ENCODE data around the gene DHRS2. TPM values are rescaled to one million over a fixed set of nuclear protein-coding genes. Genes with fewer than 3 reads are reported as not detected.
A peak's percentile ranks its signal among the peaks of the same experiment; 100 is the strongest.
"Not testable (repeated sequence)": the region's sequence is repeated elsewhere in the genome, so short reads cannot be mapped to it uniquely, and the experiment has no call there.

The DHRS2 gene
- total RNA-seq, 1 experiment from 2014 or later, result 5,417 TPM

GRCh38 chr14:23632461-23633159 is 3.6 kb upstream of the DHRS2 start:
- DNase-seq (ENCODE audit: low read depth), result no peak

- peak; percentile 9 for DNase-seq (ENCODE audit: low read depth)
These were observed 2.9 kb upstream of the DHRS2 start for GRCh38 chr14:23633160-23633701.

GRCh38 chr14:23634698-23635412 is 1.3 kb upstream of the DHRS2 start:
- DNase-seq (ENCODE audit: low read depth), result peak; percentile 64

- DNase-seq (ENCODE audit: low read depth), result not testable (repeated sequence)
These were observed 1.1 kb downstream of the DHRS2 start for GRCh38 chr14:23637312-23637654.

GRCh38 chr14:23637655-23638413 is 1.7 kb downstream of the DHRS2 start:
- DNase-seq (ENCODE audit: low read depth), result peak; percentile 79

- no peak for DNase-seq (ENCODE audit: low read depth)
These were observed 2.4 kb downstream of the DHRS2 start for GRCh38 chr14:23638414-23639047.

GRCh38 chr14:23639048-23639890 is 3.1 kb downstream of the DHRS2 start:
- DNase-seq (ENCODE audit: low read depth), result peak; percentile 89

DNA sequence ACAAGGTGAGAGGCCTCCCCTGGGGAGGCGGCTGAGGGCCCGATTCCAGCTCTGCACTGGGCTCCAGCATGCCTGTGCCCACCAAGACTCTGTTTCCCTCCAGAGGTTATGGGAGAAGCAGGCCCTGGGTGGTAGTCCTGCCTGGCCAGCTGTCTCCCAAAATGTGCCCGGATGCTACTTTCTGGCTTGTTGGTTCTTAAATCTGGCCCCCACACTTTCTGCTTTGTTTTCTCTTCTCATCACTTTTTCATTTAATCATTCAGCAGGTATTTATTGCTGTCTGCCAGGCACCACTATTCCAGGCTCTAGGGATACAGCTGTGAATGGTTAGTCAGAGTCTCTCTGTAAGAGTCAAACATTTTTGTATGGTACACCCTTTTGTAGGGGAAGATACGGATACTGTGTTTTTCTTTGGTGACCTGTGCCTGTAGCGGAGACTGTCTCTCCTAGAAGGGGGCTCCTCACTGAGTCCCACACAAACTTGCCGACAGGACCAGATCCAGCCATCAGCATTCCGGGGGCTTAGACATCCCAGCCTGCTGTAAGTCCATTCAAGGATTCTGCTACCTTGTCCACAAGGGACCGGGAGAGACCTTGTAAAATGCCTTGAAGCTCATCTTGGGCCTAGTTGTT is 3.8 kb downstream of the DHRS2 start:
- DNase-seq (ENCODE audit: low read depth), result no peak

DNA sequence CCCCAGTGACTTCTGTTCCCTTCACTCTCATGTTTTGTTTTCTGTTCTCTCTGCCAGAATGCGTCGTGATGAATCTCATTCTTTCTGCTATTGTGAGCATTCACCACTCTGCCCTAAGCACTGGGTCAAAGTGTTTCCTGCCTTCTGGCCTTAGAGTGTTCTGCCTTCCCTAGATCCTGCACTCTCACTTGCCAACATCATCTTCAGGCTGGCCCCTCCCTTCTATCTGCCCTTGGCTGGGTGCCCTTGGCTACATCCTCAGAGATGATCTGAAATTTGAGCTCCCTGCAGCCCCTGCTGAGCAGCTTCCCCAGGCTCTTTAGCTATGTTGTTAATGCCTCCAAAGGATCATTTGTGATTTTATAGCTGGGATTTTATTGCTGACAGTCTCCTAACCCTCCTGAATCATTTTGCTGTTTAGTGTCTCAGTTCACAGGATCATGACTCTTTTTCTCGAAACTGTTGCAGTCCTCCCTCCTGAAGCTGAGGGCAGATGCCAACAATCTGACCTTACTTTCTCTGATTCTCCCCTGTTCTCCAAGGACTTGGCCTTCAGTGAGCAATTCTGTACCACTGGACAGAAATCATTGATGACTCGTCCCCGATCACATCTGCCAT is 4.5 kb downstream of the DHRS2 start:
- peak; percentile 79 for DNase-seq (ENCODE audit: low read depth)

- peak; percentile 60 for DNase-seq (ENCODE audit: low read depth)
These were observed 5.2 kb downstream of the DHRS2 start for GRCh38 chr14:23641180-23641914.

DNA sequence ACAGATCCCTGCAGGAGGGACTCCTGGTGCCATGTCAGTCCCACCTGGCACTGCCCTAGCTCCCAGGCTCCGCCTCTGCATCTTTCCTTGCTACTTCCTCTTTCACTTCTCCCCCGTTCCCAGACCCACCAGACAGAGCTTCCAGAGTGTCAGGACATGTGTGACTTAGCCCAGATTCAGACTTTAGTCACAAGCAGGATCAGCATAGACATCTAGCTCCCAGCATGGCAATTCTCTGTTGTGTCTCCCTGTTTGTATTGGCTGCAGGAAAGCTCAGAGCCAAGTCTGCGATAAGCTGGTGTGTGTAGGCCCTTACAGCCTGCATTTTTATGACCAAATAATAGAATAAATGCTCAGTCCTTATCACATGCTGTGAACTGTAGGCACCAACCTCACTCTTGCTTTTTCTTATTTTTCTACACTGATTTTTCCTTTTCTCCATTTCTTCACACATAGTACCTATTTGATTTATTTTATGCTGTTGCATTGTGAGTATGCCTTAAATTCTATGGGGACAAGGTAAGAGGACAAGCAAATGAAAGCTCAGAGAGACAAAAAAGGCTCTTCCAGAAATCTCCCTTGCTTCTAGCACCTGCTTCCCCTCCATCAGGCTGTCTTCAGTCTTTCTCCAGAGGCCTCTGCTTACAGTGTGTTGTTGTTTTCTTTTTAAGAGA is 5.9 kb downstream of the DHRS2 start:
- DNase-seq (ENCODE audit: low read depth), result peak; percentile 76

DNA sequence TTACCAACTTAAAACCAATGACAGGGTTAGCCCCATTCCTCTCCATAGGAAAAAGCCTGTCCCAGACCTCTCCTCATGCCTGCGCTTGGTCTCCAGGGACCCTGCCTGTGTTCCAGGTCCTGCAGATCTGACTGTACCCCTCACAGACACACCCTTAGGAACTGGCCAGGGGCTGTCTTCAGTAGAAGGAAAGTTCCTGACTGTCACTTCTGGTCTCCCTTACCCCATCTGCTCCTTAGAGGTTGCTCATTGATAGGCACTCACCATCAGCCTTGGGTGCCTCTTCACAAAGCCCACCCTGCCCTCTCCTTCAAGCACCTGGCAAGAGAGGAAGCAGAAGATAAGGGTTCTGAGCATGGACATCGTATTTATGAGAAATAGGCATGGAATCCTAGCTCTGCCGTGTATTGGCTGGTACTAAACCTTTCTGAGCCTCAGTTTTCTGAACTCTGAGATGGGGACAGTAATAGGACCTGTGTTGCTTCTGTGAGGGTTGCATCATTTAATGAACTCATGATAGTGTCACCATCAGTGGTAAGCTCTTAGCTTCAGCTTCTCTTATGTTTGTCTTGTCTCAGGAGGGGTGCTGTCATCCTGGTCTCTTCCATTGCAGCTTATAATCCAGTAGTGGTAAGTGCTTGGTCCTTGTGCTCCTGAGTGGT is 7.5 kb downstream of the DHRS2 start:
- DNase-seq (ENCODE audit: low read depth), result peak; percentile 64

GRCh38 chr14:23644195-23644918 is 8.2 kb downstream of the DHRS2 start:
- peak; percentile 56 for DNase-seq (ENCODE audit: low read depth)

DNA sequence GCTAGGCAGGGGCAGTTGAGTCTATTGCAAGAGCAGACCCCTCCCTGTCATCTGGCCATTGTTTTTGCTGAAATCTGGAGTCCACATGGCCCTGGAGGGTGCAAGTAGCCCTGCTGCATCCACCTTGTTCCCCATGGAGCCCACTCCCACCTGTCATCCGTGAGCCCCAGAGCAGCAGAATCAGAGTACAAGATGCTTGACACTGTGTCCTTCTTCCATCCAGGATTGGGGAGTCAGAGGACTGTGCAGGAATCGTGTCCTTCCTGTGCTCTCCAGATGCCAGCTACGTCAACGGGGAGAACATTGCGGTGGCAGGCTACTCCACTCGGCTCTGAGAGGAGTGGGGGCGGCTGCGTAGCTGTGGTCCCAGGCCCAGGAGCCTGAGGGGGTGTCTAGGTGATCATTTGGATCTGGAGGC is 8.8 kb downstream of the DHRS2 start:
- peak; percentile 52 for DNase-seq (ENCODE audit: low read depth)

DNA sequence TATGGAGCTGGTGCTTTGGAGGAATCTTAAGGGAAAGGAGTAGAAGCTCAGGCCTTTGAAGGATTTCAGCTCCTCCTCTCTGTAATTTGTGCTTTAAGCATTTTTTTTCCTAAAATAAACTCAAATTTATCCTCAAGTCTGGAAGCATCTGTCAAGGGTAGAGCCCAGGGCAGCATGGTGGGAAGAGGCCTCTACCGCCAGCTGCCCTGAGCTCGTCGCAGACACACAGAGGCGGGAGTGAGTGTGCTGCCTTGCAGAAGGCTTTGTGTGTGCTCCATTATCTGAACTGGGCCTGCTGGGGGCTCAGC is 9.3 kb downstream of the DHRS2 start:
- no peak for DNase-seq (ENCODE audit: low read depth)

- peak; percentile 87 for DNase-seq (ENCODE audit: low read depth)
These were observed 9.9 kb downstream of the DHRS2 start for GRCh38 chr14:23645812-23646647.

All from HT1080 (cell line).